ENCODE measurements around the gene HP1BP3. TPM values are rescaled to one million over a fixed set of nuclear protein-coding genes. Genes with fewer than 3 reads are reported as not detected.

The HP1BP3 gene, protein sequence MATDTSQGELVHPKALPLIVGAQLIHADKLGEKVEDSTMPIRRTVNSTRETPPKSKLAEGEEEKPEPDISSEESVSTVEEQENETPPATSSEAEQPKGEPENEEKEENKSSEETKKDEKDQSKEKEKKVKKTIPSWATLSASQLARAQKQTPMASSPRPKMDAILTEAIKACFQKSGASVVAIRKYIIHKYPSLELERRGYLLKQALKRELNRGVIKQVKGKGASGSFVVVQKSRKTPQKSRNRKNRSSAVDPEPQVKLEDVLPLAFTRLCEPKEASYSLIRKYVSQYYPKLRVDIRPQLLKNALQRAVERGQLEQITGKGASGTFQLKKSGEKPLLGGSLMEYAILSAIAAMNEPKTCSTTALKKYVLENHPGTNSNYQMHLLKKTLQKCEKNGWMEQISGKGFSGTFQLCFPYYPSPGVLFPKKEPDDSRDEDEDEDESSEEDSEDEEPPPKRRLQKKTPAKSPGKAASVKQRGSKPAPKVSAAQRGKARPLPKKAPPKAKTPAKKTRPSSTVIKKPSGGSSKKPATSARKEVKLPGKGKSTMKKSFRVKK
- 100 to 1,000 TPM; 170 to 272 (median 199) TPM for total RNA-seq
- 10 to 100 TPM; 47.3 to 80.3 (median 65.8) TPM for polyA plus RNA-seq
- long read RNA-seq, donor 1, full-length matches to known transcripts = 14 of 44 reads
- long read RNA-seq, donor 1, partial matches to known transcripts = 19 of 44 reads
- long read RNA-seq, donor 1, other reads (novel, unspliced or antisense) = 11 of 44 reads
- long read RNA-seq, donor 2, full-length matches to known transcripts = 1 of 14 reads
- long read RNA-seq, donor 2, partial matches to known transcripts = 6 of 14 reads
- long read RNA-seq, donor 2, other reads (novel, unspliced or antisense) = 7 of 14 reads

- H3K9me3 ChIP-seq = no peaks in the 10 kb centered on the region
- H3K36me3 ChIP-seq = no peaks in the 10 kb centered on the region
- peak within 1 kb of the TSS; percentile 88 to 99 (median 96) for H3K4me3 ChIP-seq
- peak in 1 of 3 donors; percentile 45 for TF ChIP-seq POLR2A (IDR thresholded peaks at IDR 0.05)
- peak; percentile 49 to 71 (median 58) for TF ChIP-seq POLR2AphosphoS5 (IDR thresholded peaks at IDR 0.05)
- TF ChIP-seq, protein P1, sequence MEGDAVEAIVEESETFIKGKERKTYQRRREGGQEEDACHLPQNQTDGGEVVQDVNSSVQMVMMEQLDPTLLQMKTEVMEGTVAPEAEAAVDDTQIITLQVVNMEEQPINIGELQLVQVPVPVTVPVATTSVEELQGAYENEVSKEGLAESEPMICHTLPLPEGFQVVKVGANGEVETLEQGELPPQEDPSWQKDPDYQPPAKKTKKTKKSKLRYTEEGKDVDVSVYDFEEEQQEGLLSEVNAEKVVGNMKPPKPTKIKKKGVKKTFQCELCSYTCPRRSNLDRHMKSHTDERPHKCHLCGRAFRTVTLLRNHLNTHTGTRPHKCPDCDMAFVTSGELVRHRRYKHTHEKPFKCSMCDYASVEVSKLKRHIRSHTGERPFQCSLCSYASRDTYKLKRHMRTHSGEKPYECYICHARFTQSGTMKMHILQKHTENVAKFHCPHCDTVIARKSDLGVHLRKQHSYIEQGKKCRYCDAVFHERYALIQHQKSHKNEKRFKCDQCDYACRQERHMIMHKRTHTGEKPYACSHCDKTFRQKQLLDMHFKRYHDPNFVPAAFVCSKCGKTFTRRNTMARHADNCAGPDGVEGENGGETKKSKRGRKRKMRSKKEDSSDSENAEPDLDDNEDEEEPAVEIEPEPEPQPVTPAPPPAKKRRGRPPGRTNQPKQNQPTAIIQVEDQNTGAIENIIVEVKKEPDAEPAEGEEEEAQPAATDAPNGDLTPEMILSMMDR (IDR thresholded peaks at IDR 0.05 in 8 of 11, conservative IDR thresholded peaks at IDR 0.05 in 3 of 11) = peak in 1 of 11 experiments; percentile 5
- intact Hi-C loops (cut with DNase I; ENCODE audit: low total_unique reads) = loop anchor here (10.0 kb wide), 1 partner anchor 388 kb away; the partner anchor contains the start of gene EIF4G3
- H3K4me1 ChIP-seq = peaks cover 13 to 51% (median 44%) of the 10 kb centered on the region in 6 donors
- H3K27me3 ChIP-seq (replicated peaks in 1 of 7) = no peaks in the 10 kb centered on the region
- WGBS, 5 donors = 0 to 1% (median 1%) methylated on average over 20 to 98 of the region's 99 CpGs
- H3K27ac ChIP-seq = peak within 1 kb of the TSS; percentile 96 to 99 (median 98)
- DNase-seq = peak; percentile 94
Observed at GRCh38 chr1:20787029-20787839, at the start of gene HP1BP3. Gene HP1BP3, minus strand, starts transcription at chr1:20787307. Its CDS starts 6,867 bp downstream, at chr1:20780440.

DNA sequence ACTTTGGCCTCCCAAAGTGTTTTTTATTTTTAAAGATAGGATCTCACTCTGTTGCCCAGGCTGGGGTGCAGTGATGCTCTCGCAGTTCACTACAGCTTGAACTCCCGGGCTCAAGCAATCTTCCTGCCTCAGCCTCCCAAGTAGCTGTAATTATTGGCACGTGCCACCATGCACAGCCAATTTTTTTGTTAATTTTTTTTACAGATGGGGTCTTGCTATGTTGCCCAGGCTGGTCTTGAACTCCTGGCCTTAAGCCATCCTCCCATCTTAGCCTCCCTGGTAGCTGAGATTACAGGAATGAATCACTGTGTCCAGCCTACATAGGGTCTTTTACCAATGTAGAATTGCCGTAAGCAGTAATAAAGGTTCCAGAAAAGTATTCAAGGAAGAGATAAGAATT is 49.1 kb upstream of the HP1BP3 start:
- H3K36me3 ChIP-seq = peaks cover 0 to 71% (median 26%) of the 10 kb centered on the region in 6 donors
- DNase-seq = no peak
- H3K27me3 ChIP-seq (replicated peaks in 1 of 7) = no peaks in the 10 kb centered on the region
- no peaks in the 10 kb centered on the region for H3K9me3 ChIP-seq
- peaks cover 0 to 9% (median 0%) of the 10 kb centered on the region in 6 donors for H3K4me1 ChIP-seq
- H3K27ac ChIP-seq = no peak overlapping the region
- no peak for TF ChIP-seq POLR2AphosphoS5 (IDR thresholded peaks at IDR 0.05)
- TF ChIP-seq POLR2A (IDR thresholded peaks at IDR 0.05) = no peak
- TF ChIP-seq, protein P1 (IDR thresholded peaks at IDR 0.05 in 8 of 11, conservative IDR thresholded peaks at IDR 0.05 in 3 of 11) = no peak
- H3K4me3 ChIP-seq = no peak overlapping the region
- WGBS, 5 donors = 93 to 100% (median 96%) methylated on average over 4 of the region's 4 CpGs
- intact Hi-C loops (cut with DNase I; ENCODE audit: low total_unique reads) = no loop called here

GRCh38 chr1:20834780-20835179 is 47.7 kb upstream of the HP1BP3 start:
- no peaks in the 10 kb centered on the region for H3K27me3 ChIP-seq (replicated peaks in 1 of 7)
- no peak for DNase-seq
- H3K27ac ChIP-seq = no peak overlapping the region
- peaks cover 0 to 9% (median 0%) of the 10 kb centered on the region in 6 donors for H3K4me1 ChIP-seq
- peaks cover 0 to 59% (median 18%) of the 10 kb centered on the region in 6 donors for H3K36me3 ChIP-seq
- intact Hi-C loops (cut with DNase I; ENCODE audit: low total_unique reads) = no loop called here
- TF ChIP-seq, protein P1 (IDR thresholded peaks at IDR 0.05 in 8 of 11, conservative IDR thresholded peaks at IDR 0.05 in 3 of 11) = no peak
- TF ChIP-seq POLR2A (IDR thresholded peaks at IDR 0.05) (no peak), POLR2AphosphoS5 (IDR thresholded peaks at IDR 0.05) (no peak)
- H3K4me3 ChIP-seq = no peak overlapping the region
- H3K9me3 ChIP-seq = no peaks in the 10 kb centered on the region
